Gastrocnemius medialis (tissue), 4 donors: ENCODE measurements around the gene KLF9. TPM values are rescaled to one million over a fixed set of nuclear protein-coding genes. Genes with fewer than 3 reads are reported as not detected.

Experiments
- ATAC-seq, 2 donors: fragments of 150-250 bp; one replicate each; pipeline ENCODE4 v1.9.1; 2016
- DNase-seq, 2 donors: peaks; one replicate each; pipeline ENCODE4 v3.0.0-alpha.2; 2019
- H3K27ac ChIP-seq, 4 donors: fragments of 200-600 bp; sonication (generic); 1 replicate in 1 of 4; 2 replicates in 3 of 4; pipeline ENCODE4 v1.5.1; 2016 to 2018; ENCODE audit warnings: mild to moderate bottlenecking in 2 of 4, moderate library complexity in 1 of 4
- H3K27me3 ChIP-seq, 3 donors: fragments of 200-600 bp; sonication (generic) in 2 of 3; 1 replicate in 1 of 3; 2 replicates in 2 of 3; pipeline versions ENCODE4 v1.5.1 to v1.6.0; 2016 to 2019; ENCODE audit warnings: mild to moderate bottlenecking in 1 of 3, moderate library complexity in 1 of 3
- H3K36me3 ChIP-seq, 2 donors: fragments of 200-600 bp; sonication (generic) in 1 of 2; one replicate each; pipeline ENCODE4 v1.5.1; 2017 to 2018
- H3K4me1 ChIP-seq, 2 donors: fragments of 200-600 bp; sonication (generic) in 1 of 2; one replicate each; pipeline ENCODE4 v1.5.1; 2016 to 2017; ENCODE audit warnings: mild to moderate bottlenecking in 2 of 2
- H3K4me3 ChIP-seq, 4 donors: fragments of 200-600 bp; sonication (generic) in 3 of 4; 1 replicate in 1 of 4; 2 replicates in 3 of 4; pipeline ENCODE4 v1.5.1; 2016 to 2019; ENCODE audit warnings: mild to moderate bottlenecking in 2 of 4
- H3K9me3 ChIP-seq, 3 donors: fragments of 200-600 bp; sonication (generic) in 2 of 3; 1 replicate in 1 of 3; 2 replicates in 2 of 3; pipeline ENCODE4 v1.5.1; 2016 to 2019
- POLR2A ChIP-seq, 2 donors: fragments of 450-650 bp; IDR thresholded peaks; one replicate each; pipeline ENCODE4 v1.6.1; 2017; ENCODE audit warnings: antibody characterized with exemption in 2 of 2, mild to moderate bottlenecking in 2 of 2, moderate library complexity in 2 of 2
- in situ Hi-C, 4 donors: fragments of 200-750 bp; cut with MboI; loops; one replicate each; pipeline versions ENCODE4 v1.15.0 to v1.8.0; 2017; ENCODE audit warnings: low sequenced_read_pairs in 4 of 4
- intact Hi-C: fragments of 100-400 bp; cut with DNase I; formaldehyde crosslinking; loops from one replicate; pipeline ENCODE4 v1.15.1; 2023; ENCODE audit warnings: low total_unique reads
- total RNA-seq, 4 donors: library from RNA; depleted of rRNA; stranded (reverse); fragments of >200 nt; gene quantifications; one replicate each; pipeline versions ENCODE4 v1.1.0 to v1.2.3, GENCODE V29; 2016
- TF ChIP-seq, protein P1 (sequence below), 5 experiments: fragments of 450-650 bp in 3 of 5; fragments of 200-600 bp in 2 of 5; sonication (generic) in 2 of 5; IDR thresholded peaks in 4 of 5; conservative IDR thresholded peaks in 1 of 5; 1 replicate in 4 of 5; 2 replicates in 1 of 5; pipeline ENCODE4 v1.5.1; 2016 to 2019; ENCODE audit warnings: antibody characterized with exemption in 5 of 5, mild to moderate bottlenecking in 3 of 5, moderate library complexity in 3 of 5

Gene KLF9
- total RNA-seq, 4 donors from 2014 or later = 122 to 174 (median 169) TPM

DNA sequence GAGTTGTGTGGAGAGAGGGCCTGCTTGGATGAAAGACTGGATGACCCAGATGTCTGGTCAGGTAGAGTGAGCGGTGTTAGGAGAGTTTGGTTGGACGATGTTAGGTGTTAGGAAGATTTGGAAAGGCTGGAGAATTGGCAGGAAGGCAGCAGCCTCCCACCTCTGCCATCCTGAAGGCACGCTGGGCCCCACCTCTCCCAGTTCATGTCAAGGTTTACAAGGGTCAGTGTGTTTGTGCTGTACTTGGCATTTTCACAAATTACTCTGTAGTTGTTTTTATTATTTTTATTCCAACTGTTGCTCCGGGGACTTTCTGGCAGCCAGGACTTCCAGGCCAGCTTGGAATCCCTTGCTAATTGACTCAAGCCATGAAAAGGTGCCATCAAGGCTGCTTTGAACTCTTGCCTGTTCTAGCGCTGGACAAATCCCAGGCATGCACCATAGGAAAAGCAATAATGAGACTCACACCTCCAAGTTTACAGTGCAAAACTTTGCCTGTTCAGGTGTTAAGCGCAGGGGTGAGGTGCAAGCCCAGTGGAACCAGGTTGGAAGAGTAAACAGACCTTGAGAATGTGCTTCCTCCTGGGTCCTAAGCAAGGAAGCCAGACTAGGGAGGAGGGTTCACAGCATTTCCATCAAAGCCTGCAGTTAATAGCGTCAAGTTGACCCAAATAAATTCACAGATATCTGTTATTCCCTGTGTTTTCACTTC is 41.7 kb upstream of the KLF9 start:
- TF ChIP-seq POLR2A (IDR thresholded peaks at IDR 0.05) = no peak
- TF ChIP-seq, protein P1, sequence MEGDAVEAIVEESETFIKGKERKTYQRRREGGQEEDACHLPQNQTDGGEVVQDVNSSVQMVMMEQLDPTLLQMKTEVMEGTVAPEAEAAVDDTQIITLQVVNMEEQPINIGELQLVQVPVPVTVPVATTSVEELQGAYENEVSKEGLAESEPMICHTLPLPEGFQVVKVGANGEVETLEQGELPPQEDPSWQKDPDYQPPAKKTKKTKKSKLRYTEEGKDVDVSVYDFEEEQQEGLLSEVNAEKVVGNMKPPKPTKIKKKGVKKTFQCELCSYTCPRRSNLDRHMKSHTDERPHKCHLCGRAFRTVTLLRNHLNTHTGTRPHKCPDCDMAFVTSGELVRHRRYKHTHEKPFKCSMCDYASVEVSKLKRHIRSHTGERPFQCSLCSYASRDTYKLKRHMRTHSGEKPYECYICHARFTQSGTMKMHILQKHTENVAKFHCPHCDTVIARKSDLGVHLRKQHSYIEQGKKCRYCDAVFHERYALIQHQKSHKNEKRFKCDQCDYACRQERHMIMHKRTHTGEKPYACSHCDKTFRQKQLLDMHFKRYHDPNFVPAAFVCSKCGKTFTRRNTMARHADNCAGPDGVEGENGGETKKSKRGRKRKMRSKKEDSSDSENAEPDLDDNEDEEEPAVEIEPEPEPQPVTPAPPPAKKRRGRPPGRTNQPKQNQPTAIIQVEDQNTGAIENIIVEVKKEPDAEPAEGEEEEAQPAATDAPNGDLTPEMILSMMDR (IDR thresholded peaks at IDR 0.05 in 4 of 5, conservative IDR thresholded peaks at IDR 0.05 in 1 of 5) = no peak
- no peak for ATAC-seq
- H3K27ac ChIP-seq = peak overlapping the region in 1 of 4 donors; percentile 37

DNA sequence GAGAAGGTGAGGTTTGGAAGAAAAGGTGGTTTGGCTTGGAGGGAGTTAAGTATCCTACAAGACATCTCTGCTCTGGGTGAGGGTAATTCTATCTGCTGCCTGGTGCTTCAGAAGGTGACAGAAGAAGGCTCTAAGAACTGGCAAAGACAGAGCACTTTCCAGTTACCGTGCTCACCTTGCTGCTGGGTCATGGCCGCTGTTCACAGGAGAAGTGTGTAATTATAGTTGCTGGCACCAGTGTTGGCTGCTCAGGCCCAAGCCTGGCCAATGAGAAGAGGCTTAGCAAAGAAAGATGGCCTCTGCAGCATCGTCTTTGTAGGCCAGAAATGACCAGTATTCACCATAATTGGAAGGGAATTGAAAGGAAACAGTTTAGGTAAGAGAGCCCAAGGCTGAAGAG is 37.9 kb upstream of the KLF9 start:
- DNase-seq (peak; percentile 59 to 79), ATAC-seq (peak; percentile 81 to 93)
- intact Hi-C loops (no loop called here), in situ Hi-C loops (no loop called here)
- H3K9me3 ChIP-seq = no peaks in the 10 kb centered on the region
- H3K36me3 ChIP-seq = no peaks in the 10 kb centered on the region
- H3K27ac ChIP-seq = peak overlapping the region; percentile 46 to 71 (median 68)
- no peak overlapping the region for H3K4me3 ChIP-seq
- no peaks in the 10 kb centered on the region for H3K27me3 ChIP-seq
- H3K4me1 ChIP-seq = peaks cover 0 to 20% of the 10 kb centered on the region in 2 donors
- TF ChIP-seq POLR2A (IDR thresholded peaks at IDR 0.05) = no peak
- TF ChIP-seq, protein P1 (IDR thresholded peaks at IDR 0.05 in 4 of 5, conservative IDR thresholded peaks at IDR 0.05 in 1 of 5) = no peak

More for the DNA sequence above, 41.7 kb upstream of the KLF9 start:
- Histone ChIP-seq H3K27me3 (no peaks in the 10 kb centered on the region), H3K4me1 (peaks cover 0 to 20% of the 10 kb centered on the region in 2 donors), H3K9me3 (no peaks in the 10 kb centered on the region), H3K4me3 (no peak overlapping the region), H3K36me3 (no peaks in the 10 kb centered on the region)
- intact Hi-C loops = no loop called here
- no peak for DNase-seq
- in situ Hi-C loops = no loop called here

DNA sequence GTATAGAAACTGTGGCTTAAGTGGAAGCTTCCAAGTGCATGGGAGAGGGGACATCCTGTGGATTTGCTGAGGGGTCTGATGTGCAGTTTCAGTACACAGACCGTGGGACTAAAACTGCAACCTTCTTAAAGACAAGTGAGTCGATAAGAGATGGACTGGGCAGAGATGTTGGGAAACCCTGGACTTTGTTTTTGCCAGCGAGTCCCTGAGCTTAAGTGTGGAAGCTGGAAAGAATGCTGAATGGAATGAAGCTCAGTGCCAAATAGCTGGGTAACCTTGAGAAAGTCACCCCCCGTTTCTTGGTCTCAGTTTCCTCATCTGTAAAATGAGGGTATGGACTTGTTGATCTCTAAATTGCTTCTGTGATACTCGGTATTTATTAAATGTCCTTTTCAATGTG is 37.3 kb upstream of the KLF9 start:
- ATAC-seq (no peak), DNase-seq (no peak)
- no peak overlapping the region for H3K4me3 ChIP-seq
- peak overlapping the region; percentile 46 to 71 (median 68) for H3K27ac ChIP-seq
- no peaks in the 10 kb centered on the region for H3K36me3 ChIP-seq
- no peaks in the 10 kb centered on the region for H3K27me3 ChIP-seq
- peaks cover 0 to 20% of the 10 kb centered on the region in 2 donors for H3K4me1 ChIP-seq
- intact Hi-C loops = no loop called here
- H3K9me3 ChIP-seq = no peaks in the 10 kb centered on the region
- in situ Hi-C loops = no loop called here
- TF ChIP-seq POLR2A (IDR thresholded peaks at IDR 0.05) = no peak
- TF ChIP-seq, protein P1 (IDR thresholded peaks at IDR 0.05 in 4 of 5, conservative IDR thresholded peaks at IDR 0.05 in 1 of 5) = no peak

DNA sequence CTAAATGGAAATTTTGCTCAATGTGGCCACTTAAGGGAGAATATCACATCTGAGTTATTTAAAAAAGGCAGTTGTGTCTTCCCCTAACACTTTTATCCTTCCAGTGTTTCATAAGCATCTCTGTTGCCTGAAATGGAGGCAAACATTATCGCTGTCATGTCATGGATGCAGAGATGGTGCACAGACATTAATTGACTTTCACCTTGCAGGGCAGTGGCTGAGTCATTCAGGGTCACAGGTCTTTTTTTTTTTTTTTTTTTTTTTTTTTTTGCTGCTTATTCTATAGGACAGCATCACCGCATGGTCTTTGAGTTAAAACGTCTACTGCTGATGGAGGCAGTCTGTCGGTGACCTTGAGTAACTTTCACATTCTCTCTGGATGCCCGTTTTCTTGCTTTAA is 36.3 kb upstream of the KLF9 start:
- TF ChIP-seq, protein P1 (IDR thresholded peaks at IDR 0.05 in 4 of 5, conservative IDR thresholded peaks at IDR 0.05 in 1 of 5) = no peak
- H3K27ac ChIP-seq = peak overlapping the region in 1 of 4 donors; percentile 14
- ATAC-seq = no peak
- in situ Hi-C loops = no loop called here
- no peak overlapping the region for H3K4me3 ChIP-seq
- H3K36me3 ChIP-seq = no peaks in the 10 kb centered on the region
- DNase-seq = no peak
- no peaks in the 10 kb centered on the region for H3K27me3 ChIP-seq
- intact Hi-C loops = no loop called here
- H3K4me1 ChIP-seq = peaks cover 0 to 12% of the 10 kb centered on the region in 2 donors
- H3K9me3 ChIP-seq = no peaks in the 10 kb centered on the region
